Keratinocyte (primary cell): ENCODE data around the gene CACNA1C. TPM values are rescaled to one million over a fixed set of nuclear protein-coding genes. Genes with fewer than 3 reads are reported as not detected.
A peak's percentile ranks its signal among the peaks of the same experiment; 100 is the strongest.

Experiments used
- DNase-seq: peaks from one replicate; pipeline ENCODE4 v3.0.0-alpha.2; 2011; ENCODE audit warnings: low read depth, missing footprints, low spot score
- FAIRE-seq: peaks from 2 replicates; lab custom pipeline; 2011; peaks lifted over from hg19 to GRCh38; lab: Jason Lieb, UNC
- H2AFZ ChIP-seq: 2 replicates; pipeline ENCODE4 v1.6.0; 2012; ENCODE audit warnings: low read length, control low read depth, inconsistent platforms; ENCODE audit not compliant: control insufficient read depth
- H3K27ac ChIP-seq: 2 replicates; pipeline ENCODE4 v1.5.1; 2011; ENCODE audit warnings: low read length; ENCODE audit not compliant: control insufficient read depth, insufficient read depth
- H3K27me3 ChIP-seq: 3 replicates; pipeline ENCODE4 v1.6.0; 2011; ENCODE audit warnings: low read length; ENCODE audit not compliant: control insufficient read depth, insufficient read depth; ENCODE audit errors: extremely low read depth
- H3K36me3 ChIP-seq, 2 experiments: 2 replicates in 1 of 2; 3 replicates in 1 of 2; pipeline ENCODE4 v1.5.1; 2011; ENCODE audit warnings: low read length in 2 of 2, mild to moderate bottlenecking in 1 of 2; ENCODE audit not compliant: control insufficient read depth in 2 of 2, insufficient read depth in 2 of 2; ENCODE audit errors: extremely low read depth in 1 of 2
- H3K4me1 ChIP-seq: 3 replicates; pipeline ENCODE4 v1.5.1; 2011; ENCODE audit warnings: low read length; ENCODE audit not compliant: control insufficient read depth, insufficient read depth; ENCODE audit errors: extremely low read depth
- H3K4me2 ChIP-seq: 3 replicates; pipeline ENCODE4 v1.6.0; 2011; ENCODE audit warnings: low read depth, low read length; ENCODE audit not compliant: control insufficient read depth, insufficient read depth; ENCODE audit errors: extremely low read depth
- H3K4me3 ChIP-seq, 3 experiments: fragments of 200-600 bp in 1 of 3; sonication (generic) in 1 of 3; 2 replicates in 2 of 3; 3 replicates in 1 of 3; pipeline ENCODE4 v1.5.1; 2011 to 2016; ENCODE audit warnings: low read length in 3 of 3, mild to moderate bottlenecking in 3 of 3, control low read depth in 2 of 3, inconsistent platforms in 1 of 3, low read depth in 1 of 3, mixed read lengths in 1 of 3, mixed run types in 1 of 3, moderate library complexity in 1 of 3; ENCODE audit not compliant: control insufficient read depth in 2 of 3, insufficient read depth in 2 of 3; ENCODE audit errors: extremely low read depth in 1 of 3
- H3K79me2 ChIP-seq: 2 replicates; pipeline ENCODE4 v1.6.0; 2012; ENCODE audit warnings: low read length; ENCODE audit not compliant: control insufficient read depth, insufficient read depth
- H3K9ac ChIP-seq: 3 replicates; pipeline ENCODE4 v1.6.0; 2011; ENCODE audit warnings: low read length; ENCODE audit not compliant: control insufficient read depth, insufficient read depth; ENCODE audit errors: extremely low read depth
- H3K9me1 ChIP-seq: 3 replicates; pipeline ENCODE4 v1.6.0; 2011; ENCODE audit warnings: low read length; ENCODE audit not compliant: control insufficient read depth, insufficient read depth; ENCODE audit errors: extremely low read depth
- H3K9me3 ChIP-seq: 2 replicates; pipeline ENCODE4 v1.5.1; 2012; ENCODE audit warnings: low read depth, low read length; ENCODE audit not compliant: control insufficient read depth
- H4K20me1 ChIP-seq: 3 replicates; pipeline ENCODE4 v1.6.0; 2011; ENCODE audit warnings: low read length; ENCODE audit not compliant: control insufficient read depth, insufficient read depth; ENCODE audit errors: extremely low read depth
- EZH2 ChIP-seq: IDR thresholded peaks from one replicate; pipeline ENCODE4 v1.6.1; 2012; ENCODE audit warnings: inconsistent platforms, mild to moderate bottlenecking, low read length, moderate library complexity
- dilution Hi-C: fragments of 300-500 bp; cut with MboI; formaldehyde crosslinking; loops from one replicate; pipeline ENCODE4 v1.7.0; 2020; ENCODE audit warnings: low sequenced_read_pairs; ENCODE audit not compliant: extremely low pct_ligation_motif_present
- polyA plus RNA-seq, 5 experiments: library from polyadenylated mRNA; depleted of rRNA in 3 of 5; stranded (reverse) in 3 of 5; stranded (forward) in 1 of 5; unstranded in 1 of 5; fragments of >200 nt; gene quantifications; 1 replicate in 1 of 5; 2 replicates in 3 of 5; 3 replicates in 1 of 5; pipeline versions ENCODE4 v1.2.1 to v1.2.3, GENCODE V29; 2011 to 2012; ENCODE audit warnings: missing spikeins in 2 of 5, low read depth in 1 of 5, low replicate concordance in 1 of 5
- TF ChIP-seq, protein P1 (sequence below), 3 experiments: IDR thresholded peaks in 1 of 3; conservative IDR thresholded peaks in 1 of 3; optimal IDR thresholded peaks in 1 of 3; 2 replicates in 2 of 3; 3 replicates in 1 of 3; pipeline versions ENCODE3 to v1.5.1; 2011; ENCODE audit warnings: low read length in 3 of 3, mild to moderate bottlenecking in 3 of 3, moderate library complexity in 2 of 3, control low read depth in 1 of 3, inconsistent platforms in 1 of 3; ENCODE audit not compliant: insufficient read depth in 2 of 3; ENCODE audit errors: extremely low read depth in 1 of 3

CACNA1C gene
- polyA plus RNA-seq, 1 donor (not counting 4 experiments of a cell fraction or from before 2014, with no cell fraction given) = not detected

DNA sequence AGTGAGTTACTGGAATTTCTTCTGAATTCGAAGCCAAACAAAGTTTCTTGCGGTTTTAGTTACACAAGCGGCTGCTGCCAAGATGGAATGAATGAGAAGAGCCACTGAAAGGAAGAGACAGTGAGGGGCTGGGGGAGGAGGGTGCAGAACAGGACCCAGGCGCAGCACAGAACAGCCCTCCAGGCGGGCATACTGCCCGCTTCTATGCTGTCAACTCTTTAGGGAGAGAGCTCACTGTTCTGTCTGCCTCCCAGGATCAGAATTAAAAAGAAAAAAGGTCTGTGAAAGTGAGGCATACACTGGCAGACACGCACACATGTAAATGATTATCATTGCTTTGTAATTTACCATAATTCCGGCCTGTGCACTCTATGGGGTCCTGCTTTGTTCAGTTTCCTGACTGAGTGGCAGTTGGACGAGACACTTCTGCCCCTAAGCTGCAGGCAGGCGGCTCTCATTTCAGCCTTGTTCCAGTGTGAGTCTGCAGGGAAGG lies 231.6 kb downstream of the CACNA1C start:
- TF ChIP-seq EZH2 = no peak
- TF ChIP-seq, protein P1, sequence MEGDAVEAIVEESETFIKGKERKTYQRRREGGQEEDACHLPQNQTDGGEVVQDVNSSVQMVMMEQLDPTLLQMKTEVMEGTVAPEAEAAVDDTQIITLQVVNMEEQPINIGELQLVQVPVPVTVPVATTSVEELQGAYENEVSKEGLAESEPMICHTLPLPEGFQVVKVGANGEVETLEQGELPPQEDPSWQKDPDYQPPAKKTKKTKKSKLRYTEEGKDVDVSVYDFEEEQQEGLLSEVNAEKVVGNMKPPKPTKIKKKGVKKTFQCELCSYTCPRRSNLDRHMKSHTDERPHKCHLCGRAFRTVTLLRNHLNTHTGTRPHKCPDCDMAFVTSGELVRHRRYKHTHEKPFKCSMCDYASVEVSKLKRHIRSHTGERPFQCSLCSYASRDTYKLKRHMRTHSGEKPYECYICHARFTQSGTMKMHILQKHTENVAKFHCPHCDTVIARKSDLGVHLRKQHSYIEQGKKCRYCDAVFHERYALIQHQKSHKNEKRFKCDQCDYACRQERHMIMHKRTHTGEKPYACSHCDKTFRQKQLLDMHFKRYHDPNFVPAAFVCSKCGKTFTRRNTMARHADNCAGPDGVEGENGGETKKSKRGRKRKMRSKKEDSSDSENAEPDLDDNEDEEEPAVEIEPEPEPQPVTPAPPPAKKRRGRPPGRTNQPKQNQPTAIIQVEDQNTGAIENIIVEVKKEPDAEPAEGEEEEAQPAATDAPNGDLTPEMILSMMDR (optimal IDR thresholded peaks at IDR 0.05 in 1 of 3, IDR thresholded peaks at IDR 0.05 in 1 of 3, conservative IDR thresholded peaks at IDR 0.05 in 1 of 3; ENCODE audit: extremely low read depth in 1 of 3, insufficient read depth in 2 of 3, low read length in 3 of 3) = no peak
- Histone ChIP-seq H4K20me1 (no peaks in the 10 kb centered on the region), H3K27me3 (peaks cover 24% of the 10 kb centered on the region), H3K9me1 (no peaks in the 10 kb centered on the region), H3K4me2 (no peak overlapping the region), H3K79me2 (no peaks in the 10 kb centered on the region), H3K4me3 (no peak overlapping the region), H3K27ac (no peak overlapping the region), H3K4me1 (no peaks in the 10 kb centered on the region), H3K36me3 (no peaks in the 10 kb centered on the region), H3K9ac (no peak overlapping the region), H3K9me3 (no peaks in the 10 kb centered on the region), H2AFZ (no peak overlapping the region)
- dilution Hi-C loops = loop anchor here (25.0 kb wide), 1 partner anchor 247 kb away; no protein-coding TSS in a partner anchor
- FAIRE-seq (no peak), DNase-seq (no peak)

DNA sequence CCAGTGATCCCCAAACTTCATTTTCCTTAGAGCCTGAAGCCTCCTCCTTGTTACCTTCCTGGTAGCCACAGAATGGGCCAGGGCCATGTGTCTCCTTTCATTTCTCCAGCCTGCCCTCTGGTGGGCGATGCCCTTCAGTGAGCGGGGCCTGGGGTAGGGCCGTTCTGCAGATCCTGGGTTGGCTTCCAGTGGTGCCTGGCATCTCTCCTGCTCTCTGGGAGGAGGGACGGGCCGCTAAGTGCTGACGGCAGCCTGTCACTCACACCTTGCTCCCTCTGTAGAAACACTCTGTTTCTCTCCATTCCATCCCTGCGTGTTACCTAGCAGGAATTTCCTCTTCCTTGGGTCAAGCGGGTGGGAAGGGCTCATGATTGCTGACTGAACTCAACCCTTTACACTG lies 232.1 kb downstream of the CACNA1C start:
- H3K4me2 ChIP-seq = no peak overlapping the region
- TF ChIP-seq EZH2 = no peak
- TF ChIP-seq, protein P1 (optimal IDR thresholded peaks at IDR 0.05 in 1 of 3, IDR thresholded peaks at IDR 0.05 in 1 of 3, conservative IDR thresholded peaks at IDR 0.05 in 1 of 3; ENCODE audit: extremely low read depth in 1 of 3, insufficient read depth in 2 of 3, low read length in 3 of 3) = peak; percentile 51 to 78 (median 67)
- no peak overlapping the region for H3K27ac ChIP-seq
- no peaks in the 10 kb centered on the region for H3K36me3 ChIP-seq
- H3K9me1 ChIP-seq = no peaks in the 10 kb centered on the region
- no peak overlapping the region for H3K9ac ChIP-seq
- no peak overlapping the region for H3K4me3 ChIP-seq
- H3K4me1 ChIP-seq = no peaks in the 10 kb centered on the region
- H3K9me3 ChIP-seq = no peaks in the 10 kb centered on the region
- no peak overlapping the region for H2AFZ ChIP-seq
- no peaks in the 10 kb centered on the region for H4K20me1 ChIP-seq
- DNase-seq (no peak), FAIRE-seq (peak; percentile 32)
- H3K27me3 ChIP-seq = peaks cover 26% of the 10 kb centered on the region
- dilution Hi-C loops = loop anchor here (25.0 kb wide), 1 partner anchor 248 kb away; no protein-coding TSS in a partner anchor
- no peaks in the 10 kb centered on the region for H3K79me2 ChIP-seq
